HFF-Myc (cell line): ENCODE measurements around the gene MED20.

Experiments
- DNase-seq: peaks from one replicate; pipeline ENCODE4 v3.0.0-alpha.2; 2011; ENCODE audit warnings: low read depth; ENCODE audit errors: extremely low read depth
- H3K4me3 ChIP-seq: replicated peaks from 2 replicates; pipeline ENCODE4 v1.5.1; 2011; ENCODE audit warnings: low read depth, mild to moderate bottlenecking, control low read depth, low read length
- TF ChIP-seq, protein P1 (sequence below): IDR thresholded peaks from 2 replicates; pipeline ENCODE4 v1.5.1; 2012; ENCODE audit warnings: mild to moderate bottlenecking, low read depth, low read length, control low read depth; ENCODE audit errors: missing control alignments

The MED20 gene

GRCh38 chr6:41877051-41877680, 43.8 kb downstream of the MED20 start:
- no peak for DNase-seq
- no peak overlapping the region for H3K4me3 ChIP-seq
- TF ChIP-seq, protein P1, sequence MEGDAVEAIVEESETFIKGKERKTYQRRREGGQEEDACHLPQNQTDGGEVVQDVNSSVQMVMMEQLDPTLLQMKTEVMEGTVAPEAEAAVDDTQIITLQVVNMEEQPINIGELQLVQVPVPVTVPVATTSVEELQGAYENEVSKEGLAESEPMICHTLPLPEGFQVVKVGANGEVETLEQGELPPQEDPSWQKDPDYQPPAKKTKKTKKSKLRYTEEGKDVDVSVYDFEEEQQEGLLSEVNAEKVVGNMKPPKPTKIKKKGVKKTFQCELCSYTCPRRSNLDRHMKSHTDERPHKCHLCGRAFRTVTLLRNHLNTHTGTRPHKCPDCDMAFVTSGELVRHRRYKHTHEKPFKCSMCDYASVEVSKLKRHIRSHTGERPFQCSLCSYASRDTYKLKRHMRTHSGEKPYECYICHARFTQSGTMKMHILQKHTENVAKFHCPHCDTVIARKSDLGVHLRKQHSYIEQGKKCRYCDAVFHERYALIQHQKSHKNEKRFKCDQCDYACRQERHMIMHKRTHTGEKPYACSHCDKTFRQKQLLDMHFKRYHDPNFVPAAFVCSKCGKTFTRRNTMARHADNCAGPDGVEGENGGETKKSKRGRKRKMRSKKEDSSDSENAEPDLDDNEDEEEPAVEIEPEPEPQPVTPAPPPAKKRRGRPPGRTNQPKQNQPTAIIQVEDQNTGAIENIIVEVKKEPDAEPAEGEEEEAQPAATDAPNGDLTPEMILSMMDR: no peak

DNA sequence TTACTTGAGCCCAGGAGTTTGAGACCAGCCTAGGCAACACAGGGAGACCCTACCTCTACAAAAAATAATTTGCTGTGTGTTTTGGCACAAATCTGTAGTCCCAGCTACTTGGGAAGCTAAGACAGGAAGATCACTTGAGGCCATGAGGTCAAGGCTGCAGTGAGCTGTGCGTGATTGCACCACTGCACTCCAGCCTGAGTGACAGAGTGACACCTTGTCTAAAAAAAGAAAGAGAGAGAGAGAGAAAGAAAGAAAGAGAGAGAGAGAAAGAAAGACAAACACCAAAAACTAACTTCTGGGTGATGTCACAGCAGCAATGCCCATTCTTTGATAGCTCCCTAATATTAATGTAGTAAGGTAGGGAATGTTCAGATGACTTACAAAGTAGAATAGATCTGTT, 46.2 kb downstream of the MED20 start:
- DNase-seq: no peak
- TF ChIP-seq, protein P1: no peak

DNA sequence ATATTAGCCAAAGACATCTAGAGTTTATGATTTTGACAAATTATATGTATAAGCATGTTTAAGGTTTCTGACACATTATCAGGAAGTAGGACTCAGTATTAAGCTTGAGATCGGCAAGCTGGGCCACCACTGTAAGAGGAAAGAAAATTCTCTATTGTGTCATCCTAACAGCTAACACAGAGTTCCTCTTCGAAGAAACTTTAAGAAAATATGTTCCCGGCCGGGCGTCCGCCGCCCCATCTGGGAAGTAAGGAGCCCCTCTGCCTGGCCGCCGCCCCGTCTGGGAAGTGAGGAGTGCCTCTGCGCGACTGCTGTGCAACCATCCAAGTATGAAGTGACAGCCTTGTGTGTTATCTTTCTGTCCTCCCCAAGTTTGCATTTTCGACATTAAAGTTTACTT, 48.8 kb downstream of the MED20 start:
- DNase-seq: no peak
- TF ChIP-seq, protein P1: no peak
- H3K4me3 ChIP-seq: no peak overlapping the region

More for the DNA sequence above, 46.2 kb downstream of the MED20 start:
- no peak overlapping the region for H3K4me3 ChIP-seq

DNA sequence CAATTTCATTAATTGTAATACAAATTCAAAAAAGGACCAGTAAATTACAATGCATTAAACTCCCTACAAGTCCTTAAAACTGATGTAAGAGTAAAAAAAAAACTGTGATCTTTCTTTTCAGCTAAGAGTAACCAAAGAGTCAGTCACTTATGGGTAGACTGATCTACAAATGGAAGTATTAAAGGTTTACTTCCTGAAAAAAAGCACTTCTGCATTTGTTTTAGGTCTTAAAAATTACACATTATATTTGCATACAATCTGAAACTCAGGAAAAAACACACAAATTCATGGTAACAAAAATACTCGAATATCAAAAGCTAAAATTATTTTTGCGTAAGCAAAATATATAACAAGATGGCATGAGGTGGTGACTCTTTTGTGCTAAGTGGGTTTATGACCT, 49.2 kb downstream of the MED20 start:
- no peak overlapping the region for H3K4me3 ChIP-seq
- TF ChIP-seq, protein P1: no peak
- no peak for DNase-seq

DNA sequence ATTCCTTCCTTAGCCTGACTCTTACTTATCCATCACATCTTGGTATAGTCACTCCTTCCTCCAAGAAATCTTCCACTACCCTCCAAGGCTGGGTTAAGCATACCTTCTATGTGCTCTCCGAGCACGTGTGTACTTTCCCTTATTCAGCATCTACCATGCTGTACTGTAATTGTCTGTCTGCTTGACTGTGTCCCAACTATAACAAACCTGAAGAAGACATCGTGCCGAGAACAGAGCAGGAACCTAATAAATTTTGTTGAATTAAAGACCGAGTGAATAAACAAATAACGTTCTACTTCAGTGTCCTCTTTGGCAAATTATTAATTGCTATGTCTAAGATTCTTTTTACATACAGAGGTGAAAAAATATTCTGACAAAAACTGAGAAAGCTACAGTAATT, 61.6 kb downstream of the MED20 start:
- DNase-seq: no peak
- TF ChIP-seq, protein P1: no peak
- no peak overlapping the region for H3K4me3 ChIP-seq

- H3K4me3 ChIP-seq: no peak overlapping the region
- TF ChIP-seq, protein P1: no peak
- no peak for DNase-seq
Observed at GRCh38 chr6:41858703-41859102, 62.2 kb downstream of the MED20 start.
